ENCODE results near the gene NELL2.

Gene NELL2

DNA sequence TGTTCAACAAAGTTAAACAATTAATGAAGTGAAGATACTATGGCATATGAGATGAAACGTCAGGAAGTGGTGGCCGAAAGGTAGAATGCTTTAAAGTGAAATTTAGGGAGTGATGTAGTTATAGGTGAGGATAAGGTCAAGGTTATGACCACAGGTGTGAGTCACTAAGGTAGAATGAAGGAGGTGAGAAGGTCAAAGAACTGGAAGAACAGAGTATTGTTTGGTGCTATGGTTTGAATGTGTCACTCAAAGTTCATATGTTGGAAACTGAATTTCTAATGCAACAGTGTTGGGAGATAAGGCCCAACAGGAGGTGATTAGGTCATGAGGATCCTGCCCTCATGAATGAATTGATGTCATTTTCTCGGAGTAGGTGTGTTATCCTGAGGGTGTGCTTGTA lies 293.6 kb downstream of the NELL2 start:
- H3K9me3 ChIP-seq (ENCODE audit: severe bottlenecking), result no peaks in the 10 kb centered on the region
- no peaks in the 10 kb centered on the region for H3K4me1 ChIP-seq (ENCODE audit: insufficient read depth, poor library complexity, severe bottlenecking)
- no peak for ATAC-seq (ENCODE audit: low read depth)
- no peak for DNase-seq (ENCODE audit: low spot score)
- no peak overlapping the region for H3K27ac ChIP-seq (ENCODE audit: poor library complexity, severe bottlenecking)
- no peaks in the 10 kb centered on the region for H3K36me3 ChIP-seq (ENCODE audit: low read depth)
- TF ChIP-seq, protein P1, sequence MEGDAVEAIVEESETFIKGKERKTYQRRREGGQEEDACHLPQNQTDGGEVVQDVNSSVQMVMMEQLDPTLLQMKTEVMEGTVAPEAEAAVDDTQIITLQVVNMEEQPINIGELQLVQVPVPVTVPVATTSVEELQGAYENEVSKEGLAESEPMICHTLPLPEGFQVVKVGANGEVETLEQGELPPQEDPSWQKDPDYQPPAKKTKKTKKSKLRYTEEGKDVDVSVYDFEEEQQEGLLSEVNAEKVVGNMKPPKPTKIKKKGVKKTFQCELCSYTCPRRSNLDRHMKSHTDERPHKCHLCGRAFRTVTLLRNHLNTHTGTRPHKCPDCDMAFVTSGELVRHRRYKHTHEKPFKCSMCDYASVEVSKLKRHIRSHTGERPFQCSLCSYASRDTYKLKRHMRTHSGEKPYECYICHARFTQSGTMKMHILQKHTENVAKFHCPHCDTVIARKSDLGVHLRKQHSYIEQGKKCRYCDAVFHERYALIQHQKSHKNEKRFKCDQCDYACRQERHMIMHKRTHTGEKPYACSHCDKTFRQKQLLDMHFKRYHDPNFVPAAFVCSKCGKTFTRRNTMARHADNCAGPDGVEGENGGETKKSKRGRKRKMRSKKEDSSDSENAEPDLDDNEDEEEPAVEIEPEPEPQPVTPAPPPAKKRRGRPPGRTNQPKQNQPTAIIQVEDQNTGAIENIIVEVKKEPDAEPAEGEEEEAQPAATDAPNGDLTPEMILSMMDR (IDR thresholded peaks at IDR 0.05; ENCODE audit: poor library complexity, severe bottlenecking), result no peak
- no peaks in the 10 kb centered on the region for H3K27me3 ChIP-seq (ENCODE audit: insufficient read depth, poor library complexity, severe bottlenecking)
- H3K4me3 ChIP-seq (ENCODE audit: severe bottlenecking), result no peak overlapping the region

DNA sequence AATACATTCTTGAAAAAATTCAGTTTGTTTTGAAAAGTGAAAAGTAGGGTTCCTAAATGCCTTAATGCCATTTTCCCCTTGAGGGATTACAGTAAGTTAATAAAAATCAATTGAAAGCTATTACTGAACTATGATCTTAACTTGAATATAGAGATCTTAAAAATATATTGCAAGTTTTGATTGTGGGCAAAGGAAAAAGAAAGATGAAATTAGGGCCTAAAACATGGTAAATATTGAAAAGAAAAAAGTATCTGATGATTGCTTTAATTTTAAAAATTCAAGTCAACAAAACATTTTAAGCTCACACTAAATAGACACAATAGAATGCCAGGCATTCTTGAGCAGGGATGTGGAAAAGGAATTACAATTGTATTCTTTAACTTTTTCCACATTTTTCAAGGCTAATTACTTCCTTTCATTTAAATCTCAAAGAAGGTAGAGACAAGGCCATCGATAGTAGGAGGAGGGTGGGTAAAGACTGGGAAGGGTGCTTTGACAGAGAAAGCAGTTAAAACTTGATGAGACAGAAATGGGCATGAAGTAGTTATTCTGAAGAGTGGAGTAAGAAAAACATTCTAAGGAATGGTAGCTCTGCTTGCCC lies 294.4 kb downstream of the NELL2 start:
- TF ChIP-seq, protein P1 (IDR thresholded peaks at IDR 0.05; ENCODE audit: poor library complexity, severe bottlenecking), result no peak
- no peak overlapping the region for H3K27ac ChIP-seq (ENCODE audit: poor library complexity, severe bottlenecking)
- H3K4me1 ChIP-seq (ENCODE audit: insufficient read depth, poor library complexity, severe bottlenecking), result no peaks in the 10 kb centered on the region

DNA sequence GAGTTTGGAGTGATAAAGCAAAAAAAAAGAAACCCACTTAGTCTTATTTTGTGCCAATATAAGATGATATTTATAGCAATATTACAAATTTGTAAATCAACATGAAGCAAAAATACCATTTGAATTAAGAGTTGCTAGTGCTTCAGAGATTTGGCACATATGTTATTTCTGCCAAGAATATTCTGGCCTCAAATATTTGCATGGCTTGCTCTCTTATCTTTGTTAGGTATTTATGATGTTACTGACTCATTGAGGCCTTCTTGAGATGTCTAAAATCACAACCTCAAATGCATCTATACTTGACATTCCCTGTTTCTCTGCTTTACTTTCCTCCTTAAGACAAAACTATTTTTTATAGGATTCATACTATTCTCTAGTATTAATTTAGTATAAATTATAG lies 301.5 kb downstream of the NELL2 start:
- DNase-seq (ENCODE audit: low spot score) (no peak), ATAC-seq (ENCODE audit: low read depth) (no peak)
- TF ChIP-seq, protein P1 (IDR thresholded peaks at IDR 0.05; ENCODE audit: poor library complexity, severe bottlenecking), result no peak
- H3K4me1 ChIP-seq (ENCODE audit: insufficient read depth, poor library complexity, severe bottlenecking), result no peaks in the 10 kb centered on the region
- no peaks in the 10 kb centered on the region for H3K36me3 ChIP-seq (ENCODE audit: low read depth)
- H3K27ac ChIP-seq (ENCODE audit: poor library complexity, severe bottlenecking), result no peak overlapping the region
- no peaks in the 10 kb centered on the region for H3K27me3 ChIP-seq (ENCODE audit: insufficient read depth, poor library complexity, severe bottlenecking)
- H3K4me3 ChIP-seq (ENCODE audit: severe bottlenecking), result no peak overlapping the region
- no peaks in the 10 kb centered on the region for H3K9me3 ChIP-seq (ENCODE audit: severe bottlenecking)

More for the DNA sequence above, 294.4 kb downstream of the NELL2 start:
- no peaks in the 10 kb centered on the region for H3K36me3 ChIP-seq (ENCODE audit: low read depth)
- no peak overlapping the region for H3K4me3 ChIP-seq (ENCODE audit: severe bottlenecking)
- no peaks in the 10 kb centered on the region for H3K27me3 ChIP-seq (ENCODE audit: insufficient read depth, poor library complexity, severe bottlenecking)
- no peaks in the 10 kb centered on the region for H3K9me3 ChIP-seq (ENCODE audit: severe bottlenecking)
- DNase-seq (ENCODE audit: low spot score), result no peak
- ATAC-seq (ENCODE audit: low read depth), result no peak

DNA sequence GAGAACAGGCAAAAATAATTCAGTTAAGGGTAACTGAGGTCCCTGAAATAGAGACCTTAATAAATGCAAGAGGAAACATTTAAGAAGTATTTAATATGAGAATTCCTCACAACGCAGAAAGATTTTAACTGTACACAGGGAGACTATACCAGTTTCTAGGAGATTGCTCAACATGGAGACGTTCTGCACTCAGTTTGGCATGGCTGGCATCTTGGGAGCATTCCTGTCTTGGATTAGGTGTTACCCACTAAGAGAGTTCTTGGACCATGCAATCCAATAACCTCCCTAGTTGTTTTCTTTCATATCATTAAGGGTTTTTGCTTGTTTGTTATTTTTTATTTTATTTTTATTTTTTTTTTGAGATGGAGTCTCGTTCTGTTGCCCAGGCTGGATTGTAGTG lies 302.4 kb downstream of the NELL2 start:
- DNase-seq (ENCODE audit: low spot score) (no peak), ATAC-seq (ENCODE audit: low read depth) (no peak)
- H3K4me3 ChIP-seq (ENCODE audit: severe bottlenecking), result no peak overlapping the region
- H3K36me3 ChIP-seq (ENCODE audit: low read depth), result no peaks in the 10 kb centered on the region
- H3K4me1 ChIP-seq (ENCODE audit: insufficient read depth, poor library complexity, severe bottlenecking), result no peaks in the 10 kb centered on the region
- H3K9me3 ChIP-seq (ENCODE audit: severe bottlenecking), result no peaks in the 10 kb centered on the region
- no peaks in the 10 kb centered on the region for H3K27me3 ChIP-seq (ENCODE audit: insufficient read depth, poor library complexity, severe bottlenecking)
- no peak overlapping the region for H3K27ac ChIP-seq (ENCODE audit: poor library complexity, severe bottlenecking)
- TF ChIP-seq, protein P1 (IDR thresholded peaks at IDR 0.05; ENCODE audit: poor library complexity, severe bottlenecking), result no peak

DNA sequence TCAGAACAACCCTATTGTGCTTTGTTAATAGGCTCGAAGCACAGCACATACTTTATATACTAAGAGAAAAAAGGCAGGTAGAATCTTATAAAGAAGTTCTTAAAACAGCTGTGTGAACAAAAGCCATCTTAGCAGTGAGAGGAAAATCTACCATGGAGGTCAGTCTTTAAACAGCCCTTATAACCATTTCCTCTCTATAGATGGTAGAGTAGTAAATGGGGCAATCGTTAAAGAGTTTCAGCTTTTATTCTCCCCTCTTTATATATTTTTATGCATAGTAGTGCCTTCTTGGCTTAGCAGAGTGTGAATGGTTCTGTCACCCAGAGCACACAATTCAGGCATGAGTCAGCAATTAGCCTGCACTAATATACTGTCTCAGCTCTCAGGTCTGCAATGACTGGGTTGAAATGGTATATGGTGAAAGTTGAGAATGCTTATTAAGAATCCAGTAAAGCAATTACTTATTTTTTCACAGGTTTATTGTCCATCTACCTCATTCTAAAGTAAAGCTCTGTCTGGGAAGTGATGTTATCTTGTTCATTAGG lies 305.0 kb downstream of the NELL2 start:
- Histone ChIP-seq H3K4me1 (ENCODE audit: insufficient read depth, poor library complexity, severe bottlenecking) (no peaks in the 10 kb centered on the region), H3K27ac (ENCODE audit: poor library complexity, severe bottlenecking) (no peak overlapping the region), H3K4me3 (ENCODE audit: severe bottlenecking) (no peak overlapping the region), H3K9me3 (ENCODE audit: severe bottlenecking) (no peaks in the 10 kb centered on the region), H3K27me3 (ENCODE audit: insufficient read depth, poor library complexity, severe bottlenecking) (no peaks in the 10 kb centered on the region), H3K36me3 (ENCODE audit: low read depth) (no peaks in the 10 kb centered on the region)
- TF ChIP-seq, protein P1 (IDR thresholded peaks at IDR 0.05; ENCODE audit: poor library complexity, severe bottlenecking), result no peak
- peak; percentile 53; the same call in 2 of the 3 replicates for ATAC-seq (ENCODE audit: low read depth)
- no peak for DNase-seq (ENCODE audit: low spot score)
